Embryonic facial prominence (tissue), 1 donor: Measurements from ENCODE around the gene CNTF.
"Not testable (repeated sequence)": the region's sequence is repeated elsewhere in the genome, so short reads cannot be mapped to it uniquely, and the experiment has no call there.

Source experiments
- DNase-seq: peaks from one replicate; pipeline ENCODE4 v3.0.0-alpha.2; 2016; ENCODE audit errors: extremely low spot score

CNTF gene, protein sequence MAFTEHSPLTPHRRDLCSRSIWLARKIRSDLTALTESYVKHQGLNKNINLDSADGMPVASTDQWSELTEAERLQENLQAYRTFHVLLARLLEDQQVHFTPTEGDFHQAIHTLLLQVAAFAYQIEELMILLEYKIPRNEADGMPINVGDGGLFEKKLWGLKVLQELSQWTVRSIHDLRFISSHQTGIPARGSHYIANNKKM

DNA sequence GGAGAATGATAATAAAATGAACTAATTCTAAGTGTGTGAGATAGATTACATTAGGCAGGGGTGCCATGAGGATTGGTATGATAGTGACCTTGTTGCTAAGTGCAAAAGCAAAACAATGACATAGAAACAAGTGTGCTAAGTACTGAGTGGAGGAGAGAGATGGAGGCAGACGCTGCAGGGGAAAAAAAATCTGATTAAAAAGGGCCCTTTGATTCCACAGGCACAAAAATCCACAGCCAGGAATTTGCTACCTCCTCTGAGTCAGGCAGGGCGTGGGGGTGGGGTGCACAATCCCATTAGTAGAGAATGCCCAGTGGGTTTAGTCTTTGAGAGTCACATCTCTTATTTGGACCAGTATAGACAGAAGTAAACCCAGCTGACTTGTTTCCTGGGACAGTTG lies at the start of gene CNTF:
Gene CNTF (plus strand): TSS at position 322 of the 400 bp plus-strand sequence. CDS start 88 bp downstream, outside the sequence.
- no peak for DNase-seq

GRCh38 chr11:58572906-58573305 lies 49.6 kb upstream of the CNTF start:
- not testable (repeated sequence) for DNase-seq

GRCh38 chr11:58573451-58574104 lies 48.9 kb upstream of the CNTF start:
- no peak for DNase-seq

- no peak for DNase-seq
Measured at GRCh38 chr11:58574881-58575280, 47.6 kb upstream of the CNTF start.

GRCh38 chr11:58575377-58576020 lies 47.0 kb upstream of the CNTF start, which contains the start of gene LPXN:
Gene LPXN, minus strand, starts transcription at chr11:58575856. Its CDS starts 84 bp downstream, at chr11:58575772.
- DNase-seq, result no peak

DNA sequence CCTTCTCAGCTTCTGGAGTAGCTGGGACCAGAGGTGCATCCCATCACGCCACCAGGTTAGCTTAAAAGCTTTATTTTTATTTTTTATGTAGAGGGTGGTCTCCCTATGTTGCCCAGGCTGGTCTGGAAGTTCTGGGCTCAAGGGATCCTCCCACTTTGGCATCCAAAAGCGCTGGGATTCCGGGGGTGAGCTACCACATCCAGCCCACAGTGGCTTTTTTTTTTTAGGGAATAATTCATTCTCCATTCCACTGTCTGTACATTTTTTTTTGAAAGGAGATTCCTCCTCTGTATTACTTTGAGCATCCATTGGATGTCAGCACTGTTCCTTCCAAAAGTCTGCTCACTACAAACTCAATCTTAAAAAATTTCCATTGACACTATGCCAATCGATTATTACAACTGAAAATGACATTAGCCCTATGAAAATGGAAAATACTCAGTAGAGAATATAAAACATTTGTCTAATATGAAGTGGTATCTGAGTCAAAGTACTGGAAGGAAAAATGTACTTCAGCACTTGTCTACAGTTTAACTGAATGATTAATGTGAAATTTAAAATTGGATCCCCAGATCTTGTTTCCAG lies 45.5 kb upstream of the CNTF start:
- DNase-seq, result peak; percentile 39

DNA sequence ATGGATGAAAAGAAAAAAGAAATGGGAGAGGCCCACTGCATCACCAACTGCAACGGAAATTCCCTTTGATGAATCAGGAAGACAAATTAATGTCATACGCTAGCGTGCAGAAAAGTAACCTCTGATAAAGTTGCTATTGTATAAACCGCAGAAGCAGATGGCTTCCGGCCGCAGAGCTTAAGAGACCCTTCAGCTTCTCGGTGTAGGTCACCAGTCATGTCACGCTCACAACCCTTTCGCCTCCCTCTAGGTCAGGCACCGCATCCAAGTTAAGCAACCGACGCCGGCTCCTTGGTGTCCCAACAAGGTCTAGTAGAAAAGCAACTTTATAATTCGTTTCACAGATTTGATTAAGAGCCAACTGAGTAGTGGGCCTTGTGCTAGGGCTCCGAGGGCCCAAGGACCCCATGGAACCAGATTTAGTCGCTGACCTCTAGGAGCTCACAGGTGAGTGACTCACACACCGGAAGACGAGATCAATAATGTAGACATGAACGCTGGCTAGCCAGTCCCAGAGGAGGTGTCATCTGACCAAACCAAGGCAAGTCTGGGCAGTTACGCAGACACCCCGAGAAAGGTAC lies 44.8 kb upstream of the CNTF start:
- no peak for DNase-seq

DNA sequence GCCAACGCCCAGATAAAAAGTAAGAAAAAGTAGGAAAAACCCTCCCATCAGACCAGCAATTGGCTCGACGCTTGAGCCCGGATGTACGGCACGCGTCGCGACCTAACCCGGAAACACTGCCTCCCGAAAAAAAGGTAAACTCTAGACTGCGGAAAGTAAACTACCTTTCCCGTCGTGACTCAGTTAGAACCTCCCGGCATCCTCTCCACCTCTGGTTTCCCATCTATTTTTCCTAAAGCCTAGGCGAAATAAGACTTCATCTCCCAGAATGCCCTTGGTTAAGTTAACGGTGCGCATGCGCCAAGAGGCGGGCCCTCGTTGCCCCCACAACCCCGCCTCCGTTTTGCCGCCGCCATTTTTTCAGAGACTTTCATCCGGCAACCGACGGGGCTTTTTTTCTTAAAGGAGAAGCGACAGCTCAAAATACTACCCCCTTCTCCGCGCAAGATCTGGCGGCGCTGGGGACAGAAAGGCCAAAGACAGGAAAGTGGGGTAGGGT lies 44.3 kb upstream of the CNTF start:
- peak; percentile 100 for DNase-seq

GRCh38 chr11:58578635-58579191 lies 43.8 kb upstream of the CNTF start, which contains the start of gene ZFP91:
Gene ZFP91, plus strand, starts transcription at chr11:58579063. Its CDS starts 219 bp downstream, at chr11:58579282.
- DNase-seq, result peak; percentile 97

GRCh38 chr11:58579192-58580129 lies 43.0 kb upstream of the CNTF start:
- DNase-seq, result peak; percentile 90

- DNase-seq, result no peak
Measured at GRCh38 chr11:58580311-58580710, 42.2 kb upstream of the CNTF start.

- no peak for DNase-seq
Measured at GRCh38 chr11:58582437-58582836, 40.0 kb upstream of the CNTF start.

- no peak for DNase-seq
Measured at GRCh38 chr11:58586998-58587397, 35.5 kb upstream of the CNTF start.

DNA sequence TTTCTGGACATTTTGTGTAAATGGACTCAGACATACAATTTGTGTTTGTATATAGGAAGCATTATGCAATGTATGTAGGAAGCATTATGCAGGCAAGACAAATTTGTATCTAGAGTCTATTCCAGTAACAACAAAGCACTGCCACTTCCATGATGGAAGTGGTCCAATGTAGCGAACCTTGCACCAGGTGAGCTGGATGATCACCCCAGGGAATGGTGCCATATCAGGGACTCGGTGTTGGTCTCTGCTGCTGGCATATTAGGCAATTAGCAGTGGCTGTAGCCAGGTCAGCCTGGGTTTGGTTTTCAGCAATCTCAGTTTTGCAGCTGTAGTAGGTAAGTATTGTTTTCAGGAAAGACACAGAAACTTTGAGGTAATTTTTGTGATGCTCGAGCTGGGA lies 30.8 kb upstream of the CNTF start:
- no peak for DNase-seq

GRCh38 chr11:58592760-58593472 lies 29.5 kb upstream of the CNTF start:
- DNase-seq, result no peak

- DNase-seq, result no peak
Measured at GRCh38 chr11:58594826-58595225, 27.6 kb upstream of the CNTF start.

GRCh38 chr11:58596621-58597020 lies 25.8 kb upstream of the CNTF start:
- DNase-seq, result no peak

- no peak for DNase-seq
Measured at GRCh38 chr11:58597486-58598144, 24.9 kb upstream of the CNTF start.

DNA sequence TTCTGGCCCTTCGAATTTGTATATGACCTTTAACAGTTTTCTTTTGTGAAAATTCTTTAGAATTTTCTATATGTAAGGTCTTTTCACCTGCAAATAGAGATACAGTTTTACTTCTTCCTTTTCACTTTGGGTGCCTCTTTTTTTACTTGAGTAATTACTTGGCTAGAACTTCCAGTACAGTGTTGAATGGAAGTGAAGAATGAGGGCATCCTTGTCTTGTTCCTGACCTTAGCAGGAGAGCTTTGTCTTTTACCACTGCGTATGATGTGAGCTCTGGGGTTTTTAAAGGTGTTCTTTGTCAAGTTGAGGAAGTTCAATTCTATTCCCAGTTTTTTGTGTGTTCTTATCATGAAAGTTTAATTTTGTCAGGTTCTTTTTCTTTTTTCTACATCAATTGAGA lies 22.0 kb upstream of the CNTF start:
- no peak for DNase-seq
